Naive thymus-derived CD8-positive, alpha-beta T cell (primary cell): ENCODE measurements around the gene CLIC6. TPM values are rescaled to one million over a fixed set of nuclear protein-coding genes. Genes with fewer than 3 reads are reported as not detected.

Experiments used
- ATAC-seq, 2 donors: fragments of 150-1000 bp; cut with Tn5 transposase in 1 of 2; sonication (Bioruptor Pico), chemical (Tn5 transposase) in 1 of 2; 1 replicate in 1 of 2; 2 replicates in 1 of 2; pipeline ENCODE4 v1.10.0; 2021; ENCODE audit warnings: mild to moderate bottlenecking in 2 of 2, moderate library complexity in 2 of 2
- POLR2A ChIA-PET: fragments of 350-600 bp; sonication (Branson Sonifier 250); formaldehyde crosslinking; loops from one replicate; lab custom pipeline; 2021; ENCODE audit warnings: antibody characterized with exemption; lab: Charles Lee
- DNase-seq, 10 donors: peaks; one replicate each; pipeline versions ENCODE4 v3.0.0 to v3.0.0-alpha.2; 2020 to 2022
- H3K27ac Mint-ChIP-seq, 10 donors: one replicate each; pipeline ENCODE4 v1.8.0; 2020 to 2022; ENCODE audit warnings: mild to moderate bottlenecking in 10 of 10, mixed read lengths in 10 of 10, moderate library complexity in 4 of 10, inconsistent platforms in 1 of 10
- H3K27me3 Mint-ChIP-seq, 5 donors: one replicate each; pipeline ENCODE4 v1.8.0; 2021 to 2022; ENCODE audit warnings: mixed read lengths in 5 of 5
- H3K36me3 Mint-ChIP-seq, 3 donors: one replicate each; pipeline ENCODE4 v1.8.0; 2020 to 2022; ENCODE audit warnings: mixed read lengths in 3 of 3, mild to moderate bottlenecking in 2 of 3, inconsistent platforms in 1 of 3
- H3K4me1 Mint-ChIP-seq, 4 donors: one replicate each; pipeline ENCODE4 v1.8.0; 2021 to 2022; ENCODE audit warnings: mixed read lengths in 4 of 4
- H3K4me3 Mint-ChIP-seq, 10 donors: one replicate each; pipeline ENCODE4 v1.8.0; 2020 to 2022; ENCODE audit warnings: mild to moderate bottlenecking in 10 of 10, mixed read lengths in 10 of 10, moderate library complexity in 6 of 10, inconsistent platforms in 1 of 10
- H3K9me3 Mint-ChIP-seq, 9 donors: one replicate each; pipeline ENCODE4 v1.8.0; 2020 to 2022; ENCODE audit warnings: mixed read lengths in 9 of 9, mild to moderate bottlenecking in 3 of 9, inconsistent platforms in 1 of 9, moderate library complexity in 1 of 9
- polyA plus RNA-seq, 3 donors: library from polyadenylated mRNA; unstranded; fragments of 300-500 nt; fragmentation: Illumina TruSeq; gene quantifications; one replicate each; pipeline ENCODE4 v1.2.3, GENCODE V29; 2021
- total RNA-seq, 8 experiments: library from RNA in 2 of 8; stranded (reverse) in 2 of 8; gene quantifications; one replicate each; pipeline ENCODE4 v1.2.3 and lab custom pipeline; 2021 to 2026

The CLIC6 gene
- total and polyA plus RNA-seq, 5 experiments from 2014 or later: 0.09 to 0.44 (median 0.32) TPM; not detected in 1

GRCh38 chr21:34764715-34765284 lies 96.0 kb downstream of the CLIC6 start:
- Mint-ChIP-seq H3K27ac (no peak overlapping the region), H3K4me3 (no peak overlapping the region), H3K36me3 (peaks cover 0 to 5% (median 0%) of the 10 kb centered on the region in 3 donors), H3K9me3 (peaks cover 0 to 7% (median 0%) of the 10 kb centered on the region in 9 donors), H3K27me3 (no peaks in the 10 kb centered on the region), H3K4me1 (no peaks in the 10 kb centered on the region)
- DNase-seq (no peak), ATAC-seq (no peak)
- POLR2A ChIA-PET: interaction anchor here (0.7 kb wide), 1 partner anchor 1722 kb away, joined by 5 read pairs; no protein-coding TSS in a partner anchor

GRCh38 chr21:34765619-34766018 lies 96.8 kb downstream of the CLIC6 start:
- Mint-ChIP-seq H3K4me1 (no peaks in the 10 kb centered on the region), H3K27me3 (no peaks in the 10 kb centered on the region), H3K27ac (no peak overlapping the region), H3K4me3 (no peak overlapping the region), H3K9me3 (peaks cover 0 to 7% (median 0%) of the 10 kb centered on the region in 9 donors), H3K36me3 (peaks cover 0 to 5% (median 0%) of the 10 kb centered on the region in 3 donors)
- ATAC-seq (no peak), DNase-seq (no peak)
- POLR2A ChIA-PET: no interaction called here

GRCh38 chr21:34766862-34767261 lies 98.1 kb downstream of the CLIC6 start:
- Mint-ChIP-seq H3K4me3 (no peak overlapping the region), H3K9me3 (peaks cover 0 to 7% (median 0%) of the 10 kb centered on the region in 9 donors), H3K27ac (no peak overlapping the region), H3K36me3 (peaks cover 0 to 5% (median 0%) of the 10 kb centered on the region in 3 donors), H3K27me3 (peaks cover 0 to 2% (median 0%) of the 10 kb centered on the region in 5 donors), H3K4me1 (no peaks in the 10 kb centered on the region)
- POLR2A ChIA-PET: no interaction called here
- no peak for ATAC-seq
- no peak for DNase-seq

Other genes with a start within 250 kb of the CLIC6 start
- gene SMIM34, start 245.0 kb upstream of the CLIC6 start, total RNA-seq: not detected
- not detected for gene SMIM34, start 245.0 kb upstream of the CLIC6 start, polyA plus RNA-seq
- gene KCNE1, start 156.8 kb upstream of the CLIC6 start, total RNA-seq: under 1 TPM; 0.19 to 0.23 TPM
- not detected for gene KCNE1, start 156.8 kb upstream of the CLIC6 start, polyA plus RNA-seq
- gene RCAN1, start 53.9 kb upstream of the CLIC6 start, total RNA-seq: 1 to 10 TPM; 6.8 to 7.5 TPM
- 10 to 100 TPM; 11.1 to 15.9 (median 13.2) TPM for gene RCAN1, start 53.9 kb upstream of the CLIC6 start, polyA plus RNA-seq